ENCODE measurements around the gene HTRA3.

The HTRA3 gene

GRCh38 chr4:8250637-8251036 lies 18.9 kb upstream of the HTRA3 start:
- Histone ChIP-seq H3K4me2 (ENCODE audit: low read length) (no peak overlapping the region), H2AFZ (ENCODE audit: low read depth, low read length) (no peak overlapping the region), H3K4me3 (ENCODE audit: low read length) (no peak overlapping the region), H4K20me1 (ENCODE audit: insufficient read depth, low read length) (no peaks in the 10 kb centered on the region), H3K79me2 (ENCODE audit: low read length) (no peaks in the 10 kb centered on the region), H3K4me1 (ENCODE audit: low read length) (no peaks in the 10 kb centered on the region), H3K9me3 (ENCODE audit: insufficient read depth, low read length) (no peaks in the 10 kb centered on the region), H3K9ac (ENCODE audit: low read length) (no peak overlapping the region), H3K27me3 (ENCODE audit: low read depth, low read length) (no peaks in the 10 kb centered on the region), H3K36me3 (replicated peaks; ENCODE audit: low read depth, low read length) (no peaks in the 10 kb centered on the region), H3K27ac (ENCODE audit: low read length) (no peak overlapping the region)
- TF ChIP-seq EZH2phosphoT487 (IDR thresholded peaks at IDR 0.05; ENCODE audit: low read depth): no peak

- Histone ChIP-seq H3K27ac (ENCODE audit: low read length) (no peak overlapping the region), H3K27me3 (ENCODE audit: low read depth, low read length) (no peaks in the 10 kb centered on the region)
Observed at GRCh38 chr4:8251110-8251883, 18.3 kb upstream of the HTRA3 start.

GRCh38 chr4:8252301-8253173 lies 17.0 kb upstream of the HTRA3 start:
- Histone ChIP-seq H3K4me1 (ENCODE audit: low read length) (no peaks in the 10 kb centered on the region), H3K27me3 (ENCODE audit: low read depth, low read length) (no peaks in the 10 kb centered on the region), H3K9me3 (ENCODE audit: insufficient read depth, low read length) (no peaks in the 10 kb centered on the region), H3K36me3 (replicated peaks; ENCODE audit: low read depth, low read length) (no peaks in the 10 kb centered on the region), H3K4me2 (ENCODE audit: low read length) (no peak overlapping the region), H4K20me1 (ENCODE audit: insufficient read depth, low read length) (no peaks in the 10 kb centered on the region), H2AFZ (ENCODE audit: low read depth, low read length) (no peak overlapping the region), H3K79me2 (ENCODE audit: low read length) (no peaks in the 10 kb centered on the region), H3K27ac (ENCODE audit: low read length) (no peak overlapping the region), H3K4me3 (ENCODE audit: low read length) (no peak overlapping the region), H3K9ac (ENCODE audit: low read length) (no peak overlapping the region)
- TF ChIP-seq CTCF (IDR thresholded peaks at IDR 0.05; ENCODE audit: low read depth, low read length): no peak
- TF ChIP-seq EZH2phosphoT487 (IDR thresholded peaks at IDR 0.05; ENCODE audit: low read depth): no peak

More at GRCh38 chr4:8251110-8251883, 18.3 kb upstream of the HTRA3 start:
- Histone ChIP-seq H3K9ac (ENCODE audit: low read length) (no peak overlapping the region), H3K4me2 (ENCODE audit: low read length) (no peak overlapping the region), H3K36me3 (replicated peaks; ENCODE audit: low read depth, low read length) (no peaks in the 10 kb centered on the region), H2AFZ (ENCODE audit: low read depth, low read length) (no peak overlapping the region), H3K79me2 (ENCODE audit: low read length) (no peaks in the 10 kb centered on the region), H3K4me3 (ENCODE audit: low read length) (no peak overlapping the region), H3K4me1 (ENCODE audit: low read length) (no peaks in the 10 kb centered on the region), H4K20me1 (ENCODE audit: insufficient read depth, low read length) (no peaks in the 10 kb centered on the region), H3K9me3 (ENCODE audit: insufficient read depth, low read length) (no peaks in the 10 kb centered on the region)
- no peak for TF ChIP-seq CTCF (IDR thresholded peaks at IDR 0.05; ENCODE audit: low read depth, low read length)
- TF ChIP-seq EZH2phosphoT487 (IDR thresholded peaks at IDR 0.05; ENCODE audit: low read depth): no peak

GRCh38 chr4:8254076-8254475 lies 15.5 kb upstream of the HTRA3 start:
- Histone ChIP-seq H3K27ac (ENCODE audit: low read length) (no peak overlapping the region), H3K4me3 (ENCODE audit: low read length) (no peak overlapping the region), H3K9me3 (ENCODE audit: insufficient read depth, low read length) (no peaks in the 10 kb centered on the region), H3K27me3 (ENCODE audit: low read depth, low read length) (peaks cover 14% of the 10 kb centered on the region), H3K79me2 (ENCODE audit: low read length) (no peaks in the 10 kb centered on the region), H3K9ac (ENCODE audit: low read length) (no peak overlapping the region), H4K20me1 (ENCODE audit: insufficient read depth, low read length) (no peaks in the 10 kb centered on the region), H3K36me3 (replicated peaks; ENCODE audit: low read depth, low read length) (no peaks in the 10 kb centered on the region), H3K4me2 (ENCODE audit: low read length) (no peak overlapping the region), H3K4me1 (ENCODE audit: low read length) (no peaks in the 10 kb centered on the region), H2AFZ (ENCODE audit: low read depth, low read length) (no peak overlapping the region)
- TF ChIP-seq EZH2phosphoT487 (IDR thresholded peaks at IDR 0.05; ENCODE audit: low read depth) (no peak), CTCF (IDR thresholded peaks at IDR 0.05; ENCODE audit: low read depth, low read length) (no peak)
